Neural cell (in vitro differentiated cells): ENCODE measurements around the gene AMZ1. TPM values are rescaled to one million over a fixed set of nuclear protein-coding genes. Genes with fewer than 3 reads are reported as not detected.

Experiments used
- H2AFZ ChIP-seq: fragments of 200-600, 300-800 bp; sonication (generic), shearing (Covaris generic); 2 replicates; pipeline ENCODE4 v1.6.0; 2014; ENCODE audit warnings: low read depth, mild to moderate bottlenecking, antibody characterized with exemption, low read length, moderate library complexity
- H3F3A ChIP-seq: fragments of 200-600 bp; shearing (Covaris generic); 2 replicates; pipeline ENCODE4 v1.6.1; 2016; ENCODE audit warnings: mild to moderate bottlenecking, moderate library complexity, mixed read lengths, antibody characterized with exemption, low read length; ENCODE audit not compliant: insufficient read depth, poor library complexity, severe bottlenecking
- H3K27ac ChIP-seq: fragments of 200-600, 300-800 bp; sonication (generic), shearing (Covaris generic); 2 replicates; pipeline ENCODE4 v1.5.1; 2014; ENCODE audit warnings: mild to moderate bottlenecking, low read length, moderate library complexity
- H3K27me3 ChIP-seq: fragments of 300-800, 200-600 bp; sonication (generic), shearing (Covaris generic); 2 replicates; pipeline ENCODE4 v1.6.0; 2014; ENCODE audit warnings: mild to moderate bottlenecking, low read depth, low read length, moderate library complexity; ENCODE audit not compliant: insufficient read depth
- H3K36me3 ChIP-seq: fragments of 300-800, 200-600 bp; sonication (generic), shearing (Covaris generic); 2 replicates; pipeline ENCODE4 v1.5.1; 2014; ENCODE audit warnings: mild to moderate bottlenecking, antibody characterized with exemption, low read length, moderate library complexity; ENCODE audit not compliant: insufficient read depth
- H3K4me2 ChIP-seq: fragments of 300-800, 200-600 bp; sonication (generic), shearing (Covaris generic); 2 replicates; pipeline ENCODE4 v1.6.0; 2014; ENCODE audit warnings: mild to moderate bottlenecking, low read length
- H3K4me3 ChIP-seq: fragments of 300-800, 200-600 bp; sonication (generic), shearing (Covaris generic); 2 replicates; pipeline ENCODE4 v1.5.1; 2014; ENCODE audit warnings: mild to moderate bottlenecking, low read length, moderate library complexity
- H3K79me2 ChIP-seq: fragments of 200-600 bp; shearing (Covaris generic); replicated peaks from 2 replicates; pipeline ENCODE4 v1.6.0; 2014; ENCODE audit warnings: mild to moderate bottlenecking, low read length, moderate library complexity; ENCODE audit not compliant: insufficient read depth
- H3K9ac ChIP-seq: fragments of 300-800, 200-600 bp; sonication (generic), shearing (Covaris generic); 2 replicates; pipeline ENCODE4 v1.6.1; 2016; ENCODE audit warnings: mild to moderate bottlenecking, low read length, mixed read lengths
- H3K9me2 ChIP-seq: fragments of 200-600 bp; shearing (Covaris generic); 2 replicates; pipeline ENCODE4 v1.6.1; 2016; ENCODE audit warnings: mild to moderate bottlenecking, low read length, mixed read lengths; ENCODE audit not compliant: insufficient read depth
- H3K9me3 ChIP-seq: fragments of 200-600, 300-800 bp; sonication (generic), shearing (Covaris generic); 2 replicates; pipeline ENCODE4 v1.6.1; 2016; ENCODE audit warnings: mild to moderate bottlenecking, mixed run types, low read length, moderate library complexity, mixed read lengths
- H4K20me1 ChIP-seq: fragments of 200-600 bp; shearing (Covaris generic); 2 replicates; pipeline ENCODE4 v1.6.1; 2016; ENCODE audit warnings: mild to moderate bottlenecking, mixed run types; ENCODE audit not compliant: insufficient read depth
- EP300 ChIP-seq: fragments of 450-650 bp; conservative IDR thresholded peaks from 2 replicates; pipeline ENCODE4 v1.6.1; 2014; ENCODE audit warnings: antibody characterized with exemption, mild to moderate bottlenecking, moderate library complexity; ENCODE audit not compliant: poor library complexity, severe bottlenecking
- EZH2 ChIP-seq: fragments of 200-600, 300-800 bp; shearing (Covaris generic), sonication (generic); IDR thresholded peaks from 2 replicates; pipeline ENCODE4 v1.6.1; 2014; ENCODE audit warnings: antibody characterized with exemption, low read length, borderline replicate concordance, mild to moderate bottlenecking; ENCODE audit not compliant: insufficient read depth, poor library complexity, severe bottlenecking
- MXI1 ChIP-seq: fragments of 450-650 bp; conservative IDR thresholded peaks from 2 replicates; pipeline ENCODE4 v1.6.1; 2014; ENCODE audit warnings: antibody characterized with exemption, mild to moderate bottlenecking; ENCODE audit not compliant: poor library complexity, severe bottlenecking
- POLR2AphosphoS5 ChIP-seq: IDR thresholded peaks from 2 replicates; pipeline ENCODE4 v1.6.1; 2012
- RAD21 ChIP-seq: fragments of 450-650 bp; conservative IDR thresholded peaks from 2 replicates; pipeline ENCODE4 v1.6.1; 2014; ENCODE audit warnings: antibody characterized with exemption, mild to moderate bottlenecking, moderate library complexity
- SMC3 ChIP-seq: fragments of 450-650 bp; conservative IDR thresholded peaks from 2 replicates; pipeline ENCODE4 v1.6.1; 2014; ENCODE audit warnings: antibody characterized with exemption, mild to moderate bottlenecking, moderate library complexity; ENCODE audit not compliant: poor library complexity
- TAF1 ChIP-seq: IDR thresholded peaks from 2 replicates; pipeline ENCODE4 v1.6.1; 2012; ENCODE audit warnings: low read depth
- polyA plus RNA-seq: library from polyadenylated mRNA; depleted of rRNA; stranded (reverse); fragments of >200 nt; gene quantifications from 2 replicates; pipeline ENCODE4 v1.2.3, GENCODE V29; 2014
- TF ChIP-seq, protein P1 (sequence below): fragments of 450-650 bp; IDR thresholded peaks from 2 replicates; pipeline ENCODE4 v1.5.1; 2014; ENCODE audit warnings: antibody characterized with exemption, mild to moderate bottlenecking, moderate library complexity; ENCODE audit not compliant: poor library complexity, severe bottlenecking
- TF ChIP-seq, protein P2 (sequence below): IDR thresholded peaks from 2 replicates; pipeline ENCODE4 v1.6.1; 2012; ENCODE audit warnings: borderline replicate concordance

AMZ1 gene
- polyA plus RNA-seq, 1 donor from 2014 or later, result not detected

DNA sequence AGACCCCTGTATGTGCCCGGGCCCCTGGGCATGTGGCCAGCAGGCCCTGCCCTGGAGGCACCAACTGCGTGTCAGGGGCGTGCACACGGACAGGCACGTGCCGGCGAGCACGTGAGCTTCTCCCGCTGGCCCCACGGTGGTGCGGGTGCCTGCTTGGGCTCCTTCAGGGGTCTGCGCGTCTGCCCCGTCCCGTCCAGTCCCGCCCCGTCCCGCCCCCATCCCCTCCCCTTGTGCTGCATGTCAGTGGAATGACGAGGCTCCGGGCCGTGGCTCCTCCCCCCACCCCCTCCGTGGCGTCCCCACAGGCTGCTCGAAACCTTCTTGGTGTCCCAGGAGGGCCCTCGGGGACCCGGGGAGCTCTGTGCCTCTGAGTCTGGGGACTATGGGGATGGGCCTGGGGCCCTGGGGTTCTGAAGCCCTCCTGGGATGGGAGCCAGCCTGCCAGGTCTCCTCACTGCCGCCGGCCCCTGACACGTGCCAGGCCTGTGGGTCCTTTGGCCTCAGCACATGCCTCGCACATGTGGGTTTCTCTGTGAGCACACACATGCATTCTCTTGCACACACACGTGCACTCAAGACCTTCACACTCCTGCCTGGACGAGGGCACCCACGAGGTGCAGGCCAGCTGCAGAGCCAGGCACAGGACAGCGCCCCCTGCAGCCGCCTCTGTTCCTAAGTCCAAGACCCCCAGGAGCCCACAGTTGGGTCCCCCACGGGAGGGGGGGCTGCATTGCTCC is 27.5 kb upstream of the AMZ1 start:
- no peaks in the 10 kb centered on the region for H3K9me3 ChIP-seq
- H3K9me2 ChIP-seq, result no peaks in the 10 kb centered on the region
- no peaks in the 10 kb centered on the region for H3K36me3 ChIP-seq
- H3F3A ChIP-seq, result no peaks in the 10 kb centered on the region
- no peaks in the 10 kb centered on the region for H3K79me2 ChIP-seq
- TF ChIP-seq MXI1 (no peak), RAD21 (no peak), POLR2AphosphoS5 (no peak), EZH2 (no peak), SMC3 (no peak), TAF1 (no peak), EP300 (no peak)
- TF ChIP-seq, protein P1, sequence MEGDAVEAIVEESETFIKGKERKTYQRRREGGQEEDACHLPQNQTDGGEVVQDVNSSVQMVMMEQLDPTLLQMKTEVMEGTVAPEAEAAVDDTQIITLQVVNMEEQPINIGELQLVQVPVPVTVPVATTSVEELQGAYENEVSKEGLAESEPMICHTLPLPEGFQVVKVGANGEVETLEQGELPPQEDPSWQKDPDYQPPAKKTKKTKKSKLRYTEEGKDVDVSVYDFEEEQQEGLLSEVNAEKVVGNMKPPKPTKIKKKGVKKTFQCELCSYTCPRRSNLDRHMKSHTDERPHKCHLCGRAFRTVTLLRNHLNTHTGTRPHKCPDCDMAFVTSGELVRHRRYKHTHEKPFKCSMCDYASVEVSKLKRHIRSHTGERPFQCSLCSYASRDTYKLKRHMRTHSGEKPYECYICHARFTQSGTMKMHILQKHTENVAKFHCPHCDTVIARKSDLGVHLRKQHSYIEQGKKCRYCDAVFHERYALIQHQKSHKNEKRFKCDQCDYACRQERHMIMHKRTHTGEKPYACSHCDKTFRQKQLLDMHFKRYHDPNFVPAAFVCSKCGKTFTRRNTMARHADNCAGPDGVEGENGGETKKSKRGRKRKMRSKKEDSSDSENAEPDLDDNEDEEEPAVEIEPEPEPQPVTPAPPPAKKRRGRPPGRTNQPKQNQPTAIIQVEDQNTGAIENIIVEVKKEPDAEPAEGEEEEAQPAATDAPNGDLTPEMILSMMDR, result no peak
- TF ChIP-seq, protein P2, sequence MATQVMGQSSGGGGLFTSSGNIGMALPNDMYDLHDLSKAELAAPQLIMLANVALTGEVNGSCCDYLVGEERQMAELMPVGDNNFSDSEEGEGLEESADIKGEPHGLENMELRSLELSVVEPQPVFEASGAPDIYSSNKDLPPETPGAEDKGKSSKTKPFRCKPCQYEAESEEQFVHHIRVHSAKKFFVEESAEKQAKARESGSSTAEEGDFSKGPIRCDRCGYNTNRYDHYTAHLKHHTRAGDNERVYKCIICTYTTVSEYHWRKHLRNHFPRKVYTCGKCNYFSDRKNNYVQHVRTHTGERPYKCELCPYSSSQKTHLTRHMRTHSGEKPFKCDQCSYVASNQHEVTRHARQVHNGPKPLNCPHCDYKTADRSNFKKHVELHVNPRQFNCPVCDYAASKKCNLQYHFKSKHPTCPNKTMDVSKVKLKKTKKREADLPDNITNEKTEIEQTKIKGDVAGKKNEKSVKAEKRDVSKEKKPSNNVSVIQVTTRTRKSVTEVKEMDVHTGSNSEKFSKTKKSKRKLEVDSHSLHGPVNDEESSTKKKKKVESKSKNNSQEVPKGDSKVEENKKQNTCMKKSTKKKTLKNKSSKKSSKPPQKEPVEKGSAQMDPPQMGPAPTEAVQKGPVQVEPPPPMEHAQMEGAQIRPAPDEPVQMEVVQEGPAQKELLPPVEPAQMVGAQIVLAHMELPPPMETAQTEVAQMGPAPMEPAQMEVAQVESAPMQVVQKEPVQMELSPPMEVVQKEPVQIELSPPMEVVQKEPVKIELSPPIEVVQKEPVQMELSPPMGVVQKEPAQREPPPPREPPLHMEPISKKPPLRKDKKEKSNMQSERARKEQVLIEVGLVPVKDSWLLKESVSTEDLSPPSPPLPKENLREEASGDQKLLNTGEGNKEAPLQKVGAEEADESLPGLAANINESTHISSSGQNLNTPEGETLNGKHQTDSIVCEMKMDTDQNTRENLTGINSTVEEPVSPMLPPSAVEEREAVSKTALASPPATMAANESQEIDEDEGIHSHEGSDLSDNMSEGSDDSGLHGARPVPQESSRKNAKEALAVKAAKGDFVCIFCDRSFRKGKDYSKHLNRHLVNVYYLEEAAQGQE, result no peak
- no peak overlapping the region for H3K27ac ChIP-seq
- no peaks in the 10 kb centered on the region for H3K27me3 ChIP-seq
- no peak overlapping the region for H2AFZ ChIP-seq
- no peak overlapping the region for H3K4me2 ChIP-seq
- no peak overlapping the region for H3K9ac ChIP-seq
- H3K4me3 ChIP-seq, result no peak overlapping the region
- H4K20me1 ChIP-seq, result no peaks in the 10 kb centered on the region

DNA sequence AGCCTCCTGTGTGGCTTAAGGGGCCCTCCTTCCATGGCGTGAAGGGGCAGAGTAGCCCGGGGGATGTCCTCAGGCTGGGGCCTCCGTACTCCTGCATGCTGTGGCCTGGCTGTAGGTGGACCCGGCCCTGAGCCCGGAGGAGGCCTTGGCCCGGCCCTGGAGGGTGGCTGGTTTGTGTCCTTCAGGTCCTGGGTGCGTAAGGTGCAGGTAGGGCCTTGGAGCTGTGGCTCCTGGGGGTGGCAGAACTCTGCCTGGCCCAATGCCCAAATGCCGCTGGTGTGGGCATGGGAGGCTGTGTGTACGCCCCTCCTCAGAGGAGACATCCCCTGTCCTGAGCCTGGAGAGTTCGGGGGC is 26.9 kb upstream of the AMZ1 start:
- Histone ChIP-seq H3K36me3 (no peaks in the 10 kb centered on the region), H3K9me2 (no peaks in the 10 kb centered on the region), H3K27me3 (no peaks in the 10 kb centered on the region), H3K27ac (no peak overlapping the region), H3K4me2 (no peak overlapping the region), H3F3A (no peaks in the 10 kb centered on the region), H4K20me1 (no peaks in the 10 kb centered on the region), H3K4me3 (no peak overlapping the region), H2AFZ (no peak overlapping the region), H3K79me2 (no peaks in the 10 kb centered on the region), H3K9me3 (no peaks in the 10 kb centered on the region), H3K9ac (no peak overlapping the region)
- TF ChIP-seq EZH2 (no peak), SMC3 (no peak), MXI1 (no peak), EP300 (no peak), RAD21 (no peak), POLR2AphosphoS5 (no peak), TAF1 (no peak)
- TF ChIP-seq, protein P1, result no peak
- TF ChIP-seq, protein P2, result no peak
